PC-9 (cell line): ENCODE results near the gene ESYT1. TPM values are rescaled to one million over a fixed set of nuclear protein-coding genes. Genes with fewer than 3 reads are reported as not detected.

Experiments
- BruUV-seq: library from RNA; stranded (reverse); fragments of 400-500 nt; replicated peaks from 2 replicates; lab custom pipeline; 2021; lab: Mats Ljungman, UMichigan
- CTCF ChIA-PET: fragments of 300-600 bp; sonication (Branson Sonifier 250); formaldehyde crosslinking; loops from one replicate; lab custom pipeline; 2022; ENCODE audit warnings: antibody characterized with exemption; lab: Charles Lee
- POLR2A ChIA-PET: fragments of 300-600 bp; sonication (Branson Sonifier 250); formaldehyde crosslinking; loops from one replicate; lab custom pipeline; 2022; ENCODE audit warnings: antibody characterized with exemption; ENCODE audit not compliant: unreplicated experiment; lab: Charles Lee
- DNase-seq, 2 experiments: peaks; one replicate each; pipeline versions ENCODE4 v3.0.0 to v3.0.0-alpha.2; 2015 to 2022; ENCODE audit warnings: mixed read lengths in 1 of 2
- H2AFZ ChIP-seq: fragments of 200-600 bp; sonication (generic); 2 replicates; pipeline ENCODE4 v1.8.1; 2017; ENCODE audit warnings: antibody characterized with exemption
- H3F3A ChIP-seq: fragments of 200-600 bp; sonication (generic); 2 replicates; pipeline ENCODE4 v1.8.1; 2017; ENCODE audit warnings: antibody characterized with exemption, mild to moderate bottlenecking, low read depth; ENCODE audit not compliant: insufficient read depth
- H3K27ac ChIP-seq: fragments of 200-600 bp; sonication (generic); 2 replicates; pipeline ENCODE4 v1.6.1; 2016; ENCODE audit warnings: mixed run types
- H3K27me3 ChIP-seq: fragments of 200-600 bp; sonication (generic); 2 replicates; pipeline ENCODE4 v1.6.1; 2016; ENCODE audit warnings: low read depth, mixed run types; ENCODE audit not compliant: insufficient read depth
- H3K36me3 ChIP-seq: fragments of 200-600 bp; sonication (generic); 2 replicates; pipeline ENCODE4 v1.6.1; 2016; ENCODE audit warnings: low read depth, mixed run types
- H3K4me1 ChIP-seq: fragments of 200-600 bp; sonication (generic); replicated peaks from 2 replicates; pipeline ENCODE4 v1.6.1; 2016; ENCODE audit warnings: mixed run types; ENCODE audit not compliant: insufficient read depth
- H3K4me2 ChIP-seq: fragments of 200-600 bp; sonication (generic); 2 replicates; pipeline ENCODE4 v1.6.1; 2017; ENCODE audit warnings: mixed run types
- H3K4me3 ChIP-seq: fragments of 200-600 bp; sonication (generic); 2 replicates; pipeline ENCODE4 v1.6.1; 2016; ENCODE audit warnings: mixed run types
- H3K79me2 ChIP-seq: fragments of 200-600 bp; sonication (generic); 2 replicates; pipeline ENCODE4 v1.6.1; 2017; ENCODE audit warnings: low read depth, mixed run types
- H3K9me2 ChIP-seq: fragments of 200-600 bp; sonication (generic); 2 replicates; pipeline ENCODE4 v1.8.1; 2017; ENCODE audit warnings: mild to moderate bottlenecking; ENCODE audit not compliant: insufficient read depth
- H3K9me3 ChIP-seq: fragments of 200-600 bp; sonication (generic); 2 replicates; pipeline ENCODE4 v1.8.1; 2016; ENCODE audit warnings: low read depth; ENCODE audit not compliant: insufficient read depth
- H4K20me1 ChIP-seq: fragments of 200-600 bp; sonication (generic); 2 replicates; pipeline ENCODE4 v1.8.1; 2017; ENCODE audit not compliant: insufficient read depth
- CTCF ChIP-seq: fragments of 200-600 bp; sonication (generic); conservative IDR thresholded peaks from 2 replicates; pipeline ENCODE4 v1.6.1; 2017; ENCODE audit warnings: mixed run types, antibody characterized with exemption, mild to moderate bottlenecking, moderate library complexity
- EZH2 ChIP-seq: fragments of 200-600 bp; sonication (generic); IDR thresholded peaks from 2 replicates; pipeline ENCODE4 v1.8.0; 2017; ENCODE audit warnings: antibody characterized with exemption, low read depth
- intact Hi-C: fragments of 100-400 bp; cut with micrococcal nuclease; formaldehyde crosslinking; loops from one replicate; pipeline ENCODE4 v1.10.0; 2022; ENCODE audit not compliant: unreplicated experiment
- total RNA-seq: library from RNA; stranded (reverse); gene quantifications from 2 replicates; pipeline ENCODE4 v1.2.3, GENCODE V29; 2021

The ESYT1 gene
- total RNA-seq, 1 experiment from 2014 or later = 46.1 TPM

- TF ChIP-seq CTCF (no peak), EZH2 (no peak)
- POLR2A ChIA-PET = no interaction called here
- H3F3A ChIP-seq = peaks cover 29% of the 10 kb centered on the region
- no peaks in the 10 kb centered on the region for H3K9me3 ChIP-seq
- intact Hi-C loops = no loop called here
- BruUV-seq = no TSS peak
- peaks cover 6% of the 10 kb centered on the region; the same call in 1 of the 2 replicates for H4K20me1 ChIP-seq
- H3K27ac ChIP-seq = no peak overlapping the region
- no peak for DNase-seq
- peak overlapping the region; percentile 93; the same call in 1 of the 2 replicates for H3K4me2 ChIP-seq
- H2AFZ ChIP-seq = no peak overlapping the region
- peaks cover 50% of the 10 kb centered on the region for H3K4me1 ChIP-seq
- H3K27me3 ChIP-seq = no peaks in the 10 kb centered on the region
- peaks cover 46% of the 10 kb centered on the region for H3K79me2 ChIP-seq
- no peak overlapping the region for H3K4me3 ChIP-seq
- H3K9me2 ChIP-seq = no peaks in the 10 kb centered on the region
- H3K36me3 ChIP-seq = peaks cover 19% of the 10 kb centered on the region
- CTCF ChIA-PET = interaction anchor here (0.6 kb wide), 1 partner anchor 274 kb away, joined by 8 read pairs; no protein-coding TSS in a partner anchor
Observed at GRCh38 chr12:56082967-56083366, 45.1 kb upstream of the ESYT1 start.

- no peaks in the 10 kb centered on the region for H3K9me3 ChIP-seq
- TF ChIP-seq EZH2 (no peak), CTCF (peak; percentile 48; the same call in 1 of the 2 replicates)
- H2AFZ ChIP-seq = no peak overlapping the region
- no peak for DNase-seq
- no peak overlapping the region for H3K27ac ChIP-seq
- peaks cover 46% of the 10 kb centered on the region for H3K79me2 ChIP-seq
- H3K4me2 ChIP-seq = no peak overlapping the region
- H3K4me1 ChIP-seq = peaks cover 42% of the 10 kb centered on the region
- BruUV-seq = no TSS peak
- H3K27me3 ChIP-seq = no peaks in the 10 kb centered on the region
- intact Hi-C loops = no loop called here
- H3F3A ChIP-seq = peaks cover 12% of the 10 kb centered on the region; the same call in 1 of the 2 replicates
- ChIA-PET CTCF (interaction anchor here (0.6 to 1.4 kb wide), 3 partner anchors 40 to 1156 kb away, joined by 3 to 14 read pairs (median 12); partner anchors contain the start of gene RAB5B), POLR2A (interaction anchor here (0.6 kb wide), 1 partner anchor 43 kb away, joined by 3 read pairs; the partner anchor contains the start of gene ESYT1)
- no peak overlapping the region for H3K4me3 ChIP-seq
- peaks cover 23% of the 10 kb centered on the region for H3K36me3 ChIP-seq
- H3K9me2 ChIP-seq = no peaks in the 10 kb centered on the region
- H4K20me1 ChIP-seq = peaks cover 6% of the 10 kb centered on the region; the same call in 1 of the 2 replicates
Observed at GRCh38 chr12:56084958-56085543, 43.0 kb upstream of the ESYT1 start.

GRCh38 chr12:56086096-56086495 lies 42.0 kb upstream of the ESYT1 start:
- TF ChIP-seq CTCF (no peak), EZH2 (no peak)

More at GRCh38 chr12:56086096-56086495, 42.0 kb upstream of the ESYT1 start:
- no peak overlapping the region for H3K4me3 ChIP-seq
- H3K4me2 ChIP-seq = peak overlapping the region; percentile 55
- H3K27ac ChIP-seq = no peak overlapping the region
- peaks cover 6% of the 10 kb centered on the region; the same call in 1 of the 2 replicates for H4K20me1 ChIP-seq
- no peaks in the 10 kb centered on the region for H3K9me2 ChIP-seq
- BruUV-seq = no TSS peak
- ChIA-PET POLR2A (interaction anchor here (0.7 kb wide), 1 partner anchor 79 kb away, joined by 3 read pairs; no protein-coding TSS in a partner anchor), CTCF (interaction anchor here (0.6 to 1.4 kb wide), 3 partner anchors 39 to 1155 kb away, joined by 3 to 14 read pairs (median 12); partner anchors contain the start of gene RAB5B)
- DNase-seq = peak; percentile 54 to 79
- H3K79me2 ChIP-seq = peaks cover 38% of the 10 kb centered on the region
- H3F3A ChIP-seq = peaks cover 12% of the 10 kb centered on the region; the same call in 1 of the 2 replicates
- peaks cover 23% of the 10 kb centered on the region for H3K36me3 ChIP-seq
- no peak overlapping the region for H2AFZ ChIP-seq
- intact Hi-C loops = no loop called here
- no peaks in the 10 kb centered on the region for H3K27me3 ChIP-seq
- no peaks in the 10 kb centered on the region for H3K9me3 ChIP-seq
- peaks cover 40% of the 10 kb centered on the region for H3K4me1 ChIP-seq
